Adipocyte (in vitro differentiated cells): ENCODE measurements around the gene MARK1.

Experiments
- DNase-seq: peaks from one replicate; pipeline ENCODE4 v3.0.0-alpha.2; 2015; ENCODE audit warnings: low read depth
- H3K27me3 ChIP-seq: replicated peaks from 2 replicates; pipeline ENCODE4 v1.7.0; 2013; ENCODE audit warnings: mild to moderate bottlenecking, low read length, moderate library complexity; ENCODE audit not compliant: control insufficient read depth, insufficient read depth
- H3K36me3 ChIP-seq: 2 replicates; pipeline ENCODE4 v1.7.0; 2013; ENCODE audit warnings: low read length, mild to moderate bottlenecking, moderate library complexity; ENCODE audit not compliant: control insufficient read depth, insufficient read depth, severe bottlenecking
- H3K4me1 ChIP-seq: 2 replicates; pipeline ENCODE4 v1.7.0; 2013; ENCODE audit warnings: mild to moderate bottlenecking, low read length, moderate library complexity; ENCODE audit not compliant: control insufficient read depth, insufficient read depth
- H3K4me3 ChIP-seq: 2 replicates; pipeline ENCODE4 v1.7.0; 2013; ENCODE audit warnings: mild to moderate bottlenecking, low read length, moderate library complexity
- H3K9ac ChIP-seq: 2 replicates; pipeline ENCODE4 v1.7.0; 2013; ENCODE audit warnings: mild to moderate bottlenecking, low read length, moderate library complexity
- H3K9me3 ChIP-seq: 2 replicates; pipeline ENCODE4 v1.7.0; 2013; ENCODE audit warnings: mild to moderate bottlenecking, low read length, moderate library complexity; ENCODE audit not compliant: control insufficient read depth

The MARK1 gene

GRCh38 chr1:220527908-220528678, at the start of gene MARK1:
TSS of gene MARK1 (plus strand) at chr1:220528136. CDS start at chr1:220528823, 687 bp downstream.
- Histone ChIP-seq H3K4me3 (peak within 1 kb of the TSS; percentile 96), H3K9me3 (no peaks in the 10 kb centered on the region), H3K27me3 (no peaks in the 10 kb centered on the region), H3K9ac (peak within 1 kb of the TSS; percentile 91), H3K4me1 (peaks cover 12% of the 10 kb centered on the region), H3K36me3 (no peaks in the 10 kb centered on the region)
- peak; percentile 81 for DNase-seq

DNA sequence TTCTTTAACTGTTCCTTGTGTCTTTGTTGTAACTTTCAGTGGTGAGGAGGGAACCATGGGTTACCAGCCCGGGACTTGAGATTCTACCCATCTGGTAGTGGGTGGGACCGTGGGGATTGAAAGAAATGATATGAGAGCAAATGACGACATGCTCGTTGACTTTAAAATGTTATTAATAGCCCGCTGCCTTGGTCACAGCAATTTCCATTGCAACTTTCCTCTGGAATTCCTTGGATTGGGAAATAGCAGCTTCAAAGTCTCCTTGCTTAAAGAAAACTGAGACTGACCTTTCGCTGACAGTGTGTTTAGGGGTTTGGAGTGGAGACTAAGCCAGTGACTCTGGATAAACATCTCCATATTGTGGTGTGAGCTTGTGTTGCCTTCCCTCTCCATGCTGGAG, 44.2 kb upstream of the MARK1 start:
- Histone ChIP-seq H3K4me3 (peak overlapping the region; percentile 65), H3K36me3 (no peaks in the 10 kb centered on the region)
- DNase-seq, result peak; percentile 75

DNA sequence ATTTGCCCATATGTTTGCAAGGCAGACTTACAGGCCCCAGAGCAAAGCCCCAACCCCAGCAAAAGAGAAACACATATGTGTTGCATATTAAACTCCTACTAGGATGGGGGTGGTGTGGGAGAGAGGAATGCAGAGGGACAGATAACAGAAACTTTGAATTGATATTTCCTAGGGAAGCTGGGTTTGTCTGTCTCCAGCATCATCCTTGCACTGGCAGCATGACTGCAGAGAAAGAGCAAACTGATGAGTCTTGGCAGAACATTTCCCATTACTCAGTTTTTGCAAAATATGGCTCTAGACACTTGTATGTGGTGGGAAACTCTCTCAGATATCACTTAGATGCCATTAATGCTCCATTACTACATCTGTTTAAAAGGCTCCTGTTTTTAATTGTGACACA, 43.8 kb upstream of the MARK1 start:
- Histone ChIP-seq H3K4me1 (peaks cover 23% of the 10 kb centered on the region), H3K27me3 (no peaks in the 10 kb centered on the region), H3K9me3 (no peaks in the 10 kb centered on the region), H3K4me3 (peak overlapping the region; percentile 65), H3K9ac (peak overlapping the region; percentile 46), H3K36me3 (no peaks in the 10 kb centered on the region)
- no peak for DNase-seq

More for the DNA sequence above, 44.2 kb upstream of the MARK1 start:
- no peaks in the 10 kb centered on the region for H3K27me3 ChIP-seq
- H3K9me3 ChIP-seq, result no peaks in the 10 kb centered on the region
- H3K9ac ChIP-seq, result peak overlapping the region; percentile 46
- peaks cover 23% of the 10 kb centered on the region for H3K4me1 ChIP-seq

GRCh38 chr1:220485131-220485530, 42.8 kb upstream of the MARK1 start:
- Histone ChIP-seq H3K4me1 (peaks cover 18% of the 10 kb centered on the region), H3K9me3 (no peaks in the 10 kb centered on the region), H3K36me3 (no peaks in the 10 kb centered on the region), H3K27me3 (no peaks in the 10 kb centered on the region), H3K9ac (no peak overlapping the region), H3K4me3 (no peak overlapping the region)
- DNase-seq, result no peak

- H3K36me3 ChIP-seq, result no peaks in the 10 kb centered on the region
- no peak overlapping the region for H3K9ac ChIP-seq
- H3K4me1 ChIP-seq, result peaks cover 17% of the 10 kb centered on the region
- H3K9me3 ChIP-seq, result no peaks in the 10 kb centered on the region
- DNase-seq, result no peak
- no peaks in the 10 kb centered on the region for H3K27me3 ChIP-seq
- H3K4me3 ChIP-seq, result no peak overlapping the region
Measured at GRCh38 chr1:220485791-220486190, 42.1 kb upstream of the MARK1 start.

DNA sequence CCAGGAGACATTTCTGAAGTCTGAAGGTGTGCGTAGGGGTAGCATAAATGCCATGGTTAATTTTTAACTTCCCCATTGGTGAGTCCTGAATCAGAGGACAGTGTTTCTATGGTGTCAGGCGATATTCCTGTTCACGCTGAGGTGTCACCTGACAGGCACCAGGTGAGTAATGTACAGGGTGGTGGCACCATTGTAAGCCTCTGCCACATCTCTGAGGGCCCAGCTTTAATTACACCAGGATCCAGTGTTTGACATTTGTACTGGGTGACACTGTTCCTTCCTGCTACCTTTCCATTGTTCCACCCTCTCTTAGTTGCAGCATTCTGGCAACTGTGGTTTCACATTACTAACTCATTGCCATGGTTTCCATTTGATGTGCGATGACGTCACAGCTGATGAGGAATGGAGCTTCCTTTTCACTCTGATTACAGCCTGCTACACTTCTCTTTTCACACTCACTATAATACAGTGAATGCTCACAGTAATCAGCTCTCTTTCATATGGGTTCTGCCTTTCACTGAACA, 40.6 kb upstream of the MARK1 start:
- H3K36me3 ChIP-seq, result no peaks in the 10 kb centered on the region
- DNase-seq, result peak; percentile 49
- peaks cover 19% of the 10 kb centered on the region for H3K4me1 ChIP-seq
- H3K4me3 ChIP-seq, result no peak overlapping the region
- H3K9me3 ChIP-seq, result no peaks in the 10 kb centered on the region
- H3K27me3 ChIP-seq, result no peaks in the 10 kb centered on the region
- no peak overlapping the region for H3K9ac ChIP-seq

- H3K4me3 ChIP-seq, result no peak overlapping the region
- H3K9me3 ChIP-seq, result no peaks in the 10 kb centered on the region
- H3K27me3 ChIP-seq, result no peaks in the 10 kb centered on the region
- no peak for DNase-seq
- H3K9ac ChIP-seq, result no peak overlapping the region
- no peaks in the 10 kb centered on the region for H3K36me3 ChIP-seq
- peaks cover 4% of the 10 kb centered on the region for H3K4me1 ChIP-seq
Measured at GRCh38 chr1:220491891-220492290, 36.0 kb upstream of the MARK1 start.

- Histone ChIP-seq H3K36me3 (no peaks in the 10 kb centered on the region), H3K4me1 (peaks cover 15% of the 10 kb centered on the region), H3K4me3 (no peak overlapping the region), H3K27me3 (peaks cover 5% of the 10 kb centered on the region), H3K9ac (no peak overlapping the region), H3K9me3 (no peaks in the 10 kb centered on the region)
- DNase-seq, result no peak
Measured at GRCh38 chr1:220497220-220497947, 30.6 kb upstream of the MARK1 start.

- H3K36me3 ChIP-seq, result no peaks in the 10 kb centered on the region
- H3K4me1 ChIP-seq, result peaks cover 13% of the 10 kb centered on the region
- no peak overlapping the region for H3K4me3 ChIP-seq
- H3K9me3 ChIP-seq, result no peaks in the 10 kb centered on the region
- H3K9ac ChIP-seq, result no peak overlapping the region
- DNase-seq, result peak; percentile 35
- peaks cover 5% of the 10 kb centered on the region for H3K27me3 ChIP-seq
Measured at GRCh38 chr1:220498188-220498587, 29.7 kb upstream of the MARK1 start.

DNA sequence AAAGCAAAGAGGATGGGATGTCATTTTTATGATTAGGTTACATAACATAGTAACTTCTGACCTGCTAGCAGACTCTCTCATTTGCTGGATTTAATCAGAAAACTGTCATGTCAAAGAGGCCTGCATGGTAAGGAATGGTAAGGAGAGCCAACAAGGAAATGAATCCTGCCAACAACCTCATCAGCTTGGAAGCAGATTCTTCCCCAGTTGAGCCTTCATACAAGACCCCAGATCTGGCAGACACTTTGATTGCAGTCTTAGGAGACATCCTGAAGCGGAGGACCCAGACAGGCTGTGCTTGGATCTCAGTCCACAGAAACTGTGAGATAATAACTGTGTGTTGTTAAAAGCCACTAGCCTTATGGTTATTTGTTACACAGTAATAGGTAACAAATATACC, 27.6 kb upstream of the MARK1 start:
- no peaks in the 10 kb centered on the region for H3K9me3 ChIP-seq
- H3K4me3 ChIP-seq, result no peak overlapping the region
- peaks cover 13% of the 10 kb centered on the region for H3K4me1 ChIP-seq
- H3K36me3 ChIP-seq, result no peaks in the 10 kb centered on the region
- no peak overlapping the region for H3K9ac ChIP-seq
- H3K27me3 ChIP-seq, result peaks cover 5% of the 10 kb centered on the region
- no peak for DNase-seq

DNA sequence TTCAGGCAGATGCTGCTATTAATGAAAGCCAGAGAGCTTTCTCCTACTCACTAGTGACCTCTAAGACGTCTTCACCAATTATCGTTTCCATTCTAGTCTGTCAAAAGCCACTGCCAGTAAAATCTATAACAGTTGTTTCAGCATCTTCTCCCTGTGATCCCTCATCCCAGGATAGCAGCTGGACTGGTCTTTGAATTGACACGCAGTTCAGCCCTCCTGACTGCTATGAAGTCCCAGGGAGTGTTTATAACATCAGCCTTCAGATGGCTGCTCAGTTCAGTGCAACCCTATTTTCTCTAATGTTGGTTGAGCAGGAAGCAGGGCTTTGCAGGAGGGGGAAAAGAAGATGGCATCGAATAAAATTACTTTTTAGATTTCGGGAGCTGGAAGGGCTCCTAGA, 23.6 kb upstream of the MARK1 start:
- Histone ChIP-seq H3K9me3 (no peaks in the 10 kb centered on the region), H3K4me3 (no peak overlapping the region), H3K4me1 (no peaks in the 10 kb centered on the region), H3K36me3 (no peaks in the 10 kb centered on the region), H3K9ac (no peak overlapping the region), H3K27me3 (peaks cover 5% of the 10 kb centered on the region)
- no peak for DNase-seq
